Left ventricle myocardium inferior (tissue), 1 donor: ENCODE measurements around the gene MAGEB3. TPM values are rescaled to one million over a fixed set of nuclear protein-coding genes. Genes with fewer than 3 reads are reported as not detected.
"Not testable (repeated sequence)": the region's sequence is repeated elsewhere in the genome, so short reads cannot be mapped to it uniquely, and the experiment has no call there.

Experiments used
- DNase-seq: peaks from one replicate; pipeline ENCODE4 v3.0.0-alpha.2; 2020
- H3K27ac ChIP-seq: fragments of 200-600 bp; replicated peaks from 2 replicates; pipeline ENCODE4 v1.8.0; 2021
- H3K27me3 ChIP-seq: fragments of 200-600 bp; 2 replicates; pipeline ENCODE4 v1.8.0; 2021; ENCODE audit warnings: low read depth
- H3K36me3 ChIP-seq: fragments of 200-600 bp; 2 replicates; pipeline ENCODE4 v1.8.0; 2021
- H3K4me1 ChIP-seq: fragments of 200-600 bp; 2 replicates; pipeline ENCODE4 v1.8.0; 2021
- H3K4me3 ChIP-seq: fragments of 200-600 bp; 2 replicates; pipeline ENCODE4 v1.8.0; 2021; ENCODE audit warnings: mild to moderate bottlenecking, moderate library complexity
- H3K9me3 ChIP-seq: fragments of 200-600 bp; replicated peaks from 2 replicates; pipeline ENCODE4 v1.8.0; 2021
- intact Hi-C: fragments of 100-400 bp; cut with micrococcal nuclease; formaldehyde crosslinking; loops from one replicate; pipeline ENCODE4 v1.11.0; 2022
- long read RNA-seq: library from polyadenylated mRNA; unstranded; transcript quantifications from one replicate; pipeline ENCODE4 v2.0.0, GENCODE V29; 2021
- total RNA-seq: library from RNA; stranded (reverse); fragmentation: NEBNext Ultra II Directional; extraction: Animal tissue kit (Norgen Biotek cat#: 25700); gene quantifications from one replicate; pipeline ENCODE4 v1.2.1, GENCODE V29; 2021
- TF ChIP-seq, protein P1 (sequence below): fragments of 200-600 bp; IDR thresholded peaks from 2 replicates; pipeline ENCODE4 v1.8.0; 2021; ENCODE audit warnings: antibody characterized with exemption, mild to moderate bottlenecking, borderline replicate concordance
- donor health status: DM: no; HTN: yes; CAD: no; lungs with severe emphysema.

MAGEB3 gene, protein sequence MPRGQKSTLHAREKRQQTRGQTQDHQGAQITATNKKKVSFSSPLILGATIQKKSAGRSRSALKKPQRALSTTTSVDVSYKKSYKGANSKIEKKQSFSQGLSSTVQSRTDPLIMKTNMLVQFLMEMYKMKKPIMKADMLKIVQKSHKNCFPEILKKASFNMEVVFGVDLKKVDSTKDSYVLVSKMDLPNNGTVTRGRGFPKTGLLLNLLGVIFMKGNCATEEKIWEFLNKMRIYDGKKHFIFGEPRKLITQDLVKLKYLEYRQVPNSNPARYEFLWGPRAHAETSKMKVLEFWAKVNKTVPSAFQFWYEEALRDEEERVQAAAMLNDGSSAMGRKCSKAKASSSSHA
- not detected for total RNA-seq
- long read RNA-seq: 0 reads

DNA sequence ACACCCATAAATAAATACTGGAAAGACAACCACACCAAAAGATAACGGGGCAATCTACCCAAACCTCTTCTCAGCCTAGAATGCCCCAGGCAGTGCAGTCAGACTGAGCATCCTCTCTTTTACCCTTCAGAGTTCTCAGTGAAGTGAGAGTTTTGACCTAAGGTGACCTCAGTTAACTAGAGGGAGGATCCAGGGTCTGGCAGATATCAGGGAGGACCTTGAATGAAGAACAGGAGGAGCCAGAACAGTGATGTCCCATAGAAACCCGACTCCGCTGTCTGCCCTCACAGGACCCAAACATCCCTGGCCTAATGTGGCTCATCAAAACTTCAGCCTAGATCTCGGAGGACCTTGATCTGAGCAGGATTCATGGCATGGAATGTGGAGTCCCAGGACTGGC, at the start of gene MAGEB3:
TSS of gene MAGEB3 (plus strand) at position 263 of the 400 bp plus-strand sequence. CDS start 5,268 bp downstream, outside the sequence.
- Histone ChIP-seq H3K27me3 (no peaks in the 10 kb centered on the region), H3K36me3 (no peaks in the 10 kb centered on the region), H3K4me3 (no peak within 1 kb of the TSS), H3K9me3 (no peaks in the 10 kb centered on the region), H3K4me1 (no peaks in the 10 kb centered on the region), H3K27ac (no peak within 1 kb of the TSS)
- intact Hi-C loops: no loop called here
- no peak for DNase-seq
- TF ChIP-seq, protein P1, sequence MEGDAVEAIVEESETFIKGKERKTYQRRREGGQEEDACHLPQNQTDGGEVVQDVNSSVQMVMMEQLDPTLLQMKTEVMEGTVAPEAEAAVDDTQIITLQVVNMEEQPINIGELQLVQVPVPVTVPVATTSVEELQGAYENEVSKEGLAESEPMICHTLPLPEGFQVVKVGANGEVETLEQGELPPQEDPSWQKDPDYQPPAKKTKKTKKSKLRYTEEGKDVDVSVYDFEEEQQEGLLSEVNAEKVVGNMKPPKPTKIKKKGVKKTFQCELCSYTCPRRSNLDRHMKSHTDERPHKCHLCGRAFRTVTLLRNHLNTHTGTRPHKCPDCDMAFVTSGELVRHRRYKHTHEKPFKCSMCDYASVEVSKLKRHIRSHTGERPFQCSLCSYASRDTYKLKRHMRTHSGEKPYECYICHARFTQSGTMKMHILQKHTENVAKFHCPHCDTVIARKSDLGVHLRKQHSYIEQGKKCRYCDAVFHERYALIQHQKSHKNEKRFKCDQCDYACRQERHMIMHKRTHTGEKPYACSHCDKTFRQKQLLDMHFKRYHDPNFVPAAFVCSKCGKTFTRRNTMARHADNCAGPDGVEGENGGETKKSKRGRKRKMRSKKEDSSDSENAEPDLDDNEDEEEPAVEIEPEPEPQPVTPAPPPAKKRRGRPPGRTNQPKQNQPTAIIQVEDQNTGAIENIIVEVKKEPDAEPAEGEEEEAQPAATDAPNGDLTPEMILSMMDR: no peak

DNA sequence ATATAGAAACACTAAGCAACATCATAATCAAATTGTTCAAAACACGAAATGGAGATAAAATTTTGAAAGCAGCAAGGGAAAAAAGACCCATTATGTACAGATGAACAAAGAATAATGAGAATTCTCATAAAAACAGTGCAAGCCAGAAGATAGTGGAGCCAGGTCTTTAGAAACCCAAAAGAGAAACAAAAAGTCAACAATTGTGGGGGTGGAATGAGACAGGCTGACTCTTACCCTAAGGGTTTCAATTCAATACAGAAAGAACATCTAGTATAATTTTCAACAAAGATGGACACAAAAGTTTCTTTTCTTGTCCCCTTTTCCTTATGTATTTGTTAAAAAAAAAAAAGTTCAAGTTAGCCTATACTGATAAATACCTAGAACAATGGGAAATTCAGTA, 49.1 kb upstream of the MAGEB3 start:
- H3K27me3 ChIP-seq: no peaks in the 10 kb centered on the region
- intact Hi-C loops: no loop called here
- no peaks in the 10 kb centered on the region for H3K9me3 ChIP-seq
- no peak overlapping the region for H3K27ac ChIP-seq
- H3K4me3 ChIP-seq: no peak overlapping the region
- H3K4me1 ChIP-seq: no peaks in the 10 kb centered on the region
- no peaks in the 10 kb centered on the region for H3K36me3 ChIP-seq
- TF ChIP-seq, protein P1: no peak
- DNase-seq: no peak

DNA sequence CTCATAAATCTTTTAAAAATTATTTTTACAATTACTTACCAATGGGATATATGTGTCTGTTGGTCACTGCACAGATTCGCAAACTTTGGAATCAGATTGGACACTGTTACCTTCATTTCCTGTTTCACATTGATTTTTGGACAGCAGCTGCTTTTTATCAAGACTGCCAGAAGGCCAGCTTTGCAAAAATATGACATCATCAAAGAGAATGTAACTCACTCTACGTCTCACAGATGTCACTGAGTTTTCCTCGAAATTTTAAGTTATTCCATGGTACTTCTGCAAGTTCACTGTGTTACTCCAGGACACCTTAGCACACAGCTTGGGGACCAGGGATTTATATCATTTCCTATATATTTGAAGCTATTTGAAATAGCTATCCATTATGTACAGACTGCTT, 46.9 kb upstream of the MAGEB3 start:
- DNase-seq: no peak
- Histone ChIP-seq H3K9me3 (no peaks in the 10 kb centered on the region), H3K27ac (no peak overlapping the region), H3K27me3 (no peaks in the 10 kb centered on the region), H3K4me3 (no peak overlapping the region), H3K36me3 (no peaks in the 10 kb centered on the region), H3K4me1 (no peaks in the 10 kb centered on the region)
- TF ChIP-seq, protein P1: no peak
- intact Hi-C loops: no loop called here

DNA sequence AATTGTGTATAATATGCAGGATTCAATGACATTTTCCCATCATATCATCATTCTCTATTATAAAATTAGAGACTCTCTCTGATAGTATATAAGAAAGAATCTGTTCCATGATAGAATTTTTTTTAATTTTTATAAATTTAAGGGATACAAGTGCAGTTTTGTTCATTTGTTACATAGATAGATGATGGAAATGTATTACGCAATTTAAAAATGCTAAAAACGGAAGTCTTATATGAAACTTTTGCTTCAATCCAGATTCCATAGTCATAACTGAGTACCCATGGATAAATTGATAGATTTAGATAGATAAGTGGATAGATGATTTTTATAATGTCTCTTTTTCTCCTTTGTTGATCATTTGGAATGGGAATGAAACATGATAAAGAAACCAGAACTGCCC, 40.0 kb upstream of the MAGEB3 start:
- Histone ChIP-seq H3K36me3 (no peaks in the 10 kb centered on the region), H3K27ac (no peak overlapping the region), H3K27me3 (no peaks in the 10 kb centered on the region), H3K9me3 (no peaks in the 10 kb centered on the region), H3K4me3 (no peak overlapping the region), H3K4me1 (no peaks in the 10 kb centered on the region)
- TF ChIP-seq, protein P1: no peak
- DNase-seq: no peak
- intact Hi-C loops: no loop called here

DNA sequence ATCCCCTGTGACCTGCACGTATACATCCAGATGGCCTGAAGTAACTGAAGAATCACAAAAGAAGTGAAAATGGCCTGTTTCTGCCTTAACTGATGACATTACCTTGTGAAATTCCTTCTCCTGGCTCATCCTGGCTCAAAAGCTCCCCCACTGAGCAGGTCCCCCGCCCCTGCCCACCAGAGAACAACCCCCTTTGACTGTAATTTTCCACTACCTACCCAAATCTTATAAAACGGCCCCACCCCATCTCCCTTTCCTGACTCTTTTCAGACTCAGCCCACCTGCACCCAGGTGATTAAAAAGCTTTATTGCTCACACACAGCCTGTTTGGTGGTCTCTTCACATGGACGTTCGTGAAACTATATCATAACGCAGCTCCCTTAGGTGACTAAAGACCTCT, 36.5 kb upstream of the MAGEB3 start:
- intact Hi-C loops, H3K27ac ChIP-seq, H3K9me3 ChIP-seq, H3K36me3 ChIP-seq, H3K4me1 ChIP-seq, H3K27me3 ChIP-seq, DNase-seq, H3K4me3 ChIP-seq: not testable (repeated sequence)

DNA sequence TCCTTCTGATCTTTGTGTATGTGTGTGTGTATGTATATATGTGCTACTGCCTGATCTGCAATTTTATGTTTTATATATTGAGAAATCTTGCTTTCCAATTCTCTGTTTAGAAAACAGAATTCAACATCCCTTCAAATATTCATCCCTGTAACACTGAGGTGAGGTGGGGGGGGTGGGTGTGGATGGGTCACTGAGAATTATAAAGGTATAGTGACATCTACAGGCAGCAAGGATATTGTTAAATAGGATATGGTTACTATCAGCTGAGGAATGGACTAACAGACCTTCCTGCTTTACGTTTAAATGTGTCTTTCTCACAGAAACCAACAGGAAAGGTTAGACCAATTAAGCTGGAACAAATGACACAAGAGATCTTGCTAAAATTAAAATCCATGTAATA, 34.1 kb upstream of the MAGEB3 start:
- H3K9me3 ChIP-seq: no peaks in the 10 kb centered on the region
- H3K27ac ChIP-seq: no peak overlapping the region
- H3K36me3 ChIP-seq: no peaks in the 10 kb centered on the region
- intact Hi-C loops: no loop called here
- H3K4me3 ChIP-seq: no peak overlapping the region
- DNase-seq: no peak
- TF ChIP-seq, protein P1: no peak
- no peaks in the 10 kb centered on the region for H3K27me3 ChIP-seq
- no peaks in the 10 kb centered on the region for H3K4me1 ChIP-seq
